Stimulated activated naive CD8-positive, alpha-beta T cell treated with anti-CD3 and anti-CD28 coated beads, Interleukin-15, Interleukin-2, amounts not matched to agents 100 ng/mL and 50 ng/mL, for 24 hours (primary cell): ENCODE measurements around the gene ACP7.

Experiments
- H3K27ac Mint-ChIP-seq: one replicate; pipeline ENCODE4 v1.8.0; 2021; ENCODE audit warnings: mild to moderate bottlenecking, mixed read lengths
- H3K27me3 Mint-ChIP-seq: one replicate; pipeline ENCODE4 v1.8.0; 2021; ENCODE audit warnings: mixed read lengths
- H3K36me3 Mint-ChIP-seq: one replicate; pipeline ENCODE4 v1.8.0; 2021; ENCODE audit warnings: low read depth, mixed read lengths
- H3K4me1 Mint-ChIP-seq: one replicate; pipeline ENCODE4 v1.8.0; 2021; ENCODE audit warnings: low read depth, mixed read lengths
- H3K4me3 Mint-ChIP-seq: one replicate; pipeline ENCODE4 v1.8.0; 2021; ENCODE audit warnings: mild to moderate bottlenecking, mixed read lengths
- H3K9me3 Mint-ChIP-seq: one replicate; pipeline ENCODE4 v1.8.0; 2021; ENCODE audit warnings: mixed read lengths

ACP7 gene

GRCh38 chr19:39128516-39129079 is 44.4 kb downstream of the ACP7 start:
- Mint-ChIP-seq H3K4me3 (no peak overlapping the region), H3K9me3 (no peaks in the 10 kb centered on the region), H3K36me3 (no peaks in the 10 kb centered on the region), H3K27ac (no peak overlapping the region), H3K27me3 (no peaks in the 10 kb centered on the region), H3K4me1 (peaks cover 55% of the 10 kb centered on the region)

GRCh38 chr19:39129116-39129515 is 44.9 kb downstream of the ACP7 start:
- Mint-ChIP-seq H3K4me1 (peaks cover 54% of the 10 kb centered on the region), H3K36me3 (no peaks in the 10 kb centered on the region), H3K27ac (no peak overlapping the region), H3K4me3 (no peak overlapping the region), H3K27me3 (no peaks in the 10 kb centered on the region), H3K9me3 (no peaks in the 10 kb centered on the region)

GRCh38 chr19:39130337-39131254 is 46.4 kb downstream of the ACP7 start:
- Mint-ChIP-seq H3K4me3 (no peak overlapping the region), H3K4me1 (peaks cover 42% of the 10 kb centered on the region), H3K27ac (peak overlapping the region; percentile 29), H3K27me3 (no peaks in the 10 kb centered on the region), H3K36me3 (no peaks in the 10 kb centered on the region), H3K9me3 (no peaks in the 10 kb centered on the region)

GRCh38 chr19:39131255-39131755 is 47.1 kb downstream of the ACP7 start:
- H3K9me3 Mint-ChIP-seq: no peaks in the 10 kb centered on the region
- no peak overlapping the region for H3K4me3 Mint-ChIP-seq
- H3K36me3 Mint-ChIP-seq: no peaks in the 10 kb centered on the region
- no peaks in the 10 kb centered on the region for H3K27me3 Mint-ChIP-seq
- H3K4me1 Mint-ChIP-seq: peaks cover 40% of the 10 kb centered on the region
- no peak overlapping the region for H3K27ac Mint-ChIP-seq

DNA sequence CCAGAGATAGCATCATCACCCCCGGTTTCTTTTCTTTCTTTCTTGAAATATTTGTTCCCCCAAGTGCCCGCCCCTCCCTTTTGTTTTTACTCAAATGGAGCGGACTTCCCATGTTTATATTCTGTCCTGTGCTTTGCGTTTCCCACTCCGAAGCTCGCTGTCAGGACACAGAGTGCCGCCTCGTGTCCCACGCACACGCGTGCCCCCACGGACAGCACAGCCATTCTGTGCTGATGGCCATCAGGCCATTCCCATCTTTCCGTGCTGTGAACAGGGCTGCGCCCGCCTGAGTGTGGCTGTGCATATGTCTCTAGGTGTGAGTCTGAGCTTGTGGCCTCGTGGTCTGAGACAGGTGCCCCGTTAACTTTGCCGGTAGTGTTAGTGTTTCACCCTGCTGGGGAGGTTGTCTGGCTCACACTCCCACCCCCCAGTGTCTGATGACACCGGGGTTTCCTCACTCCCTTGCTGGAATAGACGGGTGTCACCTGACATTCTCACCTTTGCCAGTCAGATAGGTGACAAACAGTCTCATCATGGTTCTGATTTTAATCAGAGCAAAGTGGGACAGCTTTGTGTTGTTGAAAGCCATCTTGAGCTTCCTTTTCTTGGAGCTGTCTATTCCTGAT is 48.3 kb downstream of the ACP7 start:
- Mint-ChIP-seq H3K27ac (no peak overlapping the region), H3K4me3 (no peak overlapping the region), H3K36me3 (no peaks in the 10 kb centered on the region), H3K4me1 (peaks cover 31% of the 10 kb centered on the region), H3K9me3 (no peaks in the 10 kb centered on the region), H3K27me3 (no peaks in the 10 kb centered on the region)

DNA sequence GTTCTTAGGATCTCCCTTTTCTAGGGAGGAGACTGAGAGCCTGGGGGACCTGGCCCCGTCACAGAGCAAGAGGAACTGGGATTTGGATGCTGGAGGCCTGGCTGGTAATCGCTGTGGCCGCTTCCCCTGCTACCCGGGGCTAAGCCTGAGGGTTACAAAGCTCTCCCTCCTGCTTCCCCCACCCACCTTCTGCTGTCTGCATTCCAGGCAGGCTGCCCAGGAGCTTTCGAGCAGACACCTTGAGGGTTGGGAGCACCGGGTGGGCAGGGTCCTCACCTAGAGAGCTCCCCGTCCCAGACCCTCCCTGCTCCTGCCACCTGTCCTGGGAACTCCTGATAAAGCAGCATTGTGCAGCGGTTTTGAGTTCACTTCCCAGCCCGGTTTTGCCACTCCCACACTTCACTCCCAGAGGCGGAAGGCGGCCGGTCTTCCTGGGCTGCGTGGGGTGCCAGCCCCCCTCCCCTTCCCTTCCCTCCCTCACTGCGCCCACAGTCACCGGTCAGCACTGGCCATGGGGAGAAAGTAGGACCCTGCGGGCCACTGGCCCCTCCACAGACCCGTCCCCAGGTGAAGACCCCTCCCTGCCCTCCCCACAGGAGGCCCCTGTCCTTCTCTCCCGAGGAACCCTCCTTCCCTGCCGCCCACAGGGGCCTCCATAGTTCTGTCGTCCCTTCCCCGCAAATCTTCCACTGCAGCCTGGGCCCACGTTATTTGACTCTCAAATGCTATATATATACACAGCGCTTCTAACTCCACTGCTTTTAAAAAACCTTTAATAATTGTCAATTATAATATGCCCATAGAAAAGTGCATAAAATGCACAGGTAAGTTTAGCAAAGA is 49.5 kb downstream of the ACP7 start:
- Mint-ChIP-seq H3K27ac (no peak overlapping the region), H3K27me3 (no peaks in the 10 kb centered on the region), H3K9me3 (no peaks in the 10 kb centered on the region), H3K4me3 (no peak overlapping the region), H3K36me3 (no peaks in the 10 kb centered on the region), H3K4me1 (peaks cover 31% of the 10 kb centered on the region)

- peaks cover 22% of the 10 kb centered on the region for H3K4me1 Mint-ChIP-seq
- H3K27me3 Mint-ChIP-seq: no peaks in the 10 kb centered on the region
- no peaks in the 10 kb centered on the region for H3K36me3 Mint-ChIP-seq
- no peak overlapping the region for H3K4me3 Mint-ChIP-seq
- no peak overlapping the region for H3K27ac Mint-ChIP-seq
- no peaks in the 10 kb centered on the region for H3K9me3 Mint-ChIP-seq
These were observed 51.5 kb downstream of the ACP7 start for GRCh38 chr19:39135701-39136100.

GRCh38 chr19:39136225-39136940 is 52.2 kb downstream of the ACP7 start:
- Mint-ChIP-seq H3K27me3 (no peaks in the 10 kb centered on the region), H3K27ac (no peak overlapping the region)

DNA sequence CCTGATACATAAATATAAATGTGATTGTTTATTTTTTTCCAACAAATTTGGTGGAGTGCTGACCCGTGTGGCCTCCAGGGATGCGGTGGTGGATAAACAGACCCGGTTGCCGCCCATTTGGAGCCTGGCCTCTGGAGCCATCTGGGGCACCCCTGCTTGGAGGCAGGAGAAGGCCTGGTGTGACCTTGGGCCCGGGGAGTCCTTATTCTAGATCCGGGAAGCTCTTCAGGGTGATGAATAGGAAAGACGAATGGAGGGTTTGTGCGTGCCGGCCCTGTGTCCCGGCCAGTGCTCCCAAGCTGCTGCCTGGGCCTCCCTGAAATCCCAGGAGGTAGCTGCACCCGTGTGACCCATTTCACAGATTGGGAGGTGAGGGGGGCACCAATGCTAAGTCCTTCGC is 53.0 kb downstream of the ACP7 start:
- Mint-ChIP-seq H3K4me3 (no peak overlapping the region), H3K27ac (no peak overlapping the region)

More at GRCh38 chr19:39136225-39136940, 52.2 kb downstream of the ACP7 start:
- Mint-ChIP-seq H3K9me3 (no peaks in the 10 kb centered on the region), H3K4me1 (peaks cover 15% of the 10 kb centered on the region), H3K4me3 (no peak overlapping the region), H3K36me3 (no peaks in the 10 kb centered on the region)

DNA sequence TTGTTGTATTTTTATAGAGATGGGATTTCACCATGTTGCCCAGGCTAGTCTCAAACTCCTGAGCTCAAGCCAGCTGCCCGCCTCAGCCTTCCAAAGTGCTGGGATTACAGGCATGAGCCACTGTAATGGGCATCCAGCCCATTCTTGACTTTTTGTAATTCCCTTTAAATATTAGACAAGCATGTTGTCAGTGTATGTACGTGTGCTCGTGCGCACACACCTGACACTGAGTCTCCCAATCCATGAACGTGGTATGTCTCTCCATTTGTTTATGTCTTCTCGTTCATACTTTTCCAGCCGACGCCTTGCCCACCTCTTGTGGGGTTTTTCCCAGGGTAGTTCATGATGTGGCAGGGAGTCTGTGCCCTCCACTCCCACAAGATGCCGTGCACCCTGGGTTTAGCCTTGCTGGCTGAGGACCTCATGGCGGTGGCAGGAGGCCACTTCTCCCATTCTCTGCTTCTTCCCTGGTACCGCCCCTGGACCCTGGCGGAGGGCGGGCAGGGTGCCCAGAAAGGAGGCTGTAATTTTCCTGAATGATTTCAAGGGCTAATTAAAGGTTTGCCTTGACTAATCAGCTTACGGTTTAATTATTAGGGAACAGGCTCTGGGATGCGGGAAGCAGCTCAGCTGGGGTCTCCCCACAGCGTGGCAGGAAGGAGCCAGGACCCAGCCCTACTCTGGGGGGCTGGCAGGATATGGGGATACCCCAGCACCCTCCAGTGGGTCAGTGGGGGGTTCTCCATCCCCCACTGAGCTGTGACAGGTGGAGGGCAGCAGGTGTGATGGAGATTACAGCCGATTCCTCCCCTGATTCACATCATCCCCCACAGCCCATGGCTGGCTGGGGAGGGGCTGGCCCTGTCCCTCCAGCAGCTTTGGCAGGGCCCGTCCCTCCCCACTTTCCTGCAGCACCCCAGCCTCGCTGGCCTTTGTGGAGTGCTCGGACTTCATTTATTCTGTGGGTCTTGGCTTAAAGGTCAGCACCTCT is 54.3 kb downstream of the ACP7 start:
- H3K27ac Mint-ChIP-seq: no peak overlapping the region

More for the DNA sequence above, 53.0 kb downstream of the ACP7 start:
- H3K27me3 Mint-ChIP-seq: no peaks in the 10 kb centered on the region
- no peaks in the 10 kb centered on the region for H3K9me3 Mint-ChIP-seq
- no peaks in the 10 kb centered on the region for H3K36me3 Mint-ChIP-seq
- H3K4me1 Mint-ChIP-seq: peaks cover 9% of the 10 kb centered on the region

DNA sequence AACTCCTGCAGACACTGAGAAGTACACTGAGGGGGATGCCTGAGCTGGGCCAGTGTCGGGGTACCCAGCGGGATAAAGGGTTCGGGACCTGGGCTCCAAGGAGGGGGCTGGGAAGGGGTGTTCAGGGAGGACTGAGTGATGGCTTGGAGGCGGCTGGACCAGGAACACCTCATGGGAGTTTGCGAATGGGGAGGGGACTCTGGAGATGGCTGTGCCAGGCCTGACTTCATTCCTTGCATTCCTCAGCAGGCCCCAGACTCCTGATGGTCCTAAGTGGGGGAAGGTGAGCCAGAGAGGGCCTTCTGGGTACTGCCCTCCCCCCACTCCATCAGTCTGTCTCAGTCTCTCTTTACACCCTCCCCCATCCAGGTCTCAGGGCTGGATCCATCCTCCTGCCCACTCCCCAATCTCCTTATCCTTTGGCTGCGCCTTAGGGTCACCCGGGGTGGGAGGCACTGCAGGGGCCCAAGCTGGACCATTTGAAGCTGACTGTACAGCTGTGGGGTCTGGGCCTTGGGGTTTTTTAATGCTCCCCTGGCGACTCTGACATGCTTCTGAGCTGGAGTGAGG is 55.2 kb downstream of the ACP7 start:
- Mint-ChIP-seq H3K27ac (no peak overlapping the region), H3K4me1 (peaks cover 7% of the 10 kb centered on the region), H3K9me3 (no peaks in the 10 kb centered on the region), H3K36me3 (no peaks in the 10 kb centered on the region), H3K4me3 (no peak overlapping the region), H3K27me3 (no peaks in the 10 kb centered on the region)

More for the DNA sequence above, 54.3 kb downstream of the ACP7 start:
- Mint-ChIP-seq H3K4me3 (no peak overlapping the region), H3K9me3 (no peaks in the 10 kb centered on the region), H3K36me3 (no peaks in the 10 kb centered on the region), H3K27me3 (no peaks in the 10 kb centered on the region), H3K4me1 (peaks cover 4% of the 10 kb centered on the region)

DNA sequence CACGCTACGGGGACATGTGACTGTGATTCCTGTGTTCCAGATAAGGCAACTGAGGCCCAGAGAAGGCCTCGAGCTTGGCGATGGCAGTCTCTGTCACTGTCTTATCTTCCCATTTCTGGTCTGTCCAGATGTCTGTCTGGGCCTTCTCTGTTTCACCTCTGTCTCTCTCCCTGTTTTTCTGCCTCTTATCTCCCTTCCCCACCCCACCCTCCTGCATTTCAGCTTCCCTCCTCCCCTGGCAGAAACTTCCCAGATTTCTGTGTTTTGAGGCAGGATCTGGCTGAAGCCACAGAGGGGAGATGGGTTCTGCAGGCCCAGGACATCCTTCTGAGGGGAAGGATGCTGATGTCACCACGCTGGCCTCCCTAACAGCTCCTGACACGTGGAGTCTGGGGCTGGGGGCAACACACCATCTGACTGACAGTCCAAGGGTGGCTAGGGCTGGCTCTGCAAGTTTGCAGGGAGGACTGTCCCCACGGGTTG is 55.8 kb downstream of the ACP7 start:
- H3K27me3 Mint-ChIP-seq: no peaks in the 10 kb centered on the region
- H3K27ac Mint-ChIP-seq: no peak overlapping the region
- H3K36me3 Mint-ChIP-seq: no peaks in the 10 kb centered on the region
- no peak overlapping the region for H3K4me3 Mint-ChIP-seq
- no peaks in the 10 kb centered on the region for H3K9me3 Mint-ChIP-seq
- peaks cover 12% of the 10 kb centered on the region for H3K4me1 Mint-ChIP-seq

DNA sequence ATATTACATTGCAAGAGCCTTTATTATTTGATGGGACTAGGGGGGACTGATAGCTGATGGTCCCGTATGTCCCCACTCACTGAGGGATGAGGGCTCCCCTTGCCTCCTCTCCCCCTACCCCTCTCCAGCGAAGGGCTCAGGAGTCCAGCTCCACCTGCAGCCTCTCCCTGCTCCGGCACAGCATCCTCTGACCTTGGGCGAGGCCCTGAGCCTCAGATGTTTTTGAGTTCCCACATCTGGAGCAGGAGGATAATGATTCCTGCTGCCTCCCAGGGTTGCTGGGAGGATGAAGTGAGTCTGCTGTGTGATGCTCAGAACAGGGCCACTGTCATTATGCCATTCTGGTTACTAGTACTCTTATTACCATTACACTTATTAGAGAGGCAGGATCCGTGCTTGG is 56.4 kb downstream of the ACP7 start:
- Mint-ChIP-seq H3K9me3 (no peaks in the 10 kb centered on the region), H3K27ac (no peak overlapping the region), H3K27me3 (no peaks in the 10 kb centered on the region), H3K4me1 (peaks cover 12% of the 10 kb centered on the region), H3K4me3 (no peak overlapping the region), H3K36me3 (no peaks in the 10 kb centered on the region)
